ENCODE data around the gene KSR1.

The KSR1 gene

DNA sequence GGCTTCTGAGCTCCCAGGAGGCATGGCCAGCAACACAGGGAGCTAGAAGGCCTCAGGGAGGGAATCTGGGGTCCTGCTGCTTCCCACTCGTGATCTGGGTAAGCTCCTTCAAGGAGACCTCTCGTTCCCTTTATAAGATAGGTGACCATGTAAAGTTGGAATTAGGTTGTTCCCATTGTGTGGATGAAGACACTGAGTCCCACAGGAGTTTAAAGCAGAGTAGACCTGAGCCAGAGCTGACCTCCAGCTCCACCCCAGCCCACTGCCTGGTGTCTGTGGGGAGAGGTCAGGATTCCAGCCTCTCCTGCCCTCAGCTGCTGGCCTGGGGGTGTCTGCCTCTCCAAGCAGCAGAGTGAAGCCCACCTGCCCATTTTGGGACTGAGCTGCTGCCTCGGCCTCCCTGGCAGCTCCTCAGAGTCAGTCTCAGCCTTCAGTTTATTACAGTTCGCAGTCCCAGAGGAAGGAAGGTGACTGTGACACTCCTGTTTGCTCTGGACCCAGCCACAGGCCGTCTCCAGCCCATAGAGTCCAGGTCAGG lies 141.6 kb downstream of the KSR1 start:
- DNase-seq: no peak

DNA sequence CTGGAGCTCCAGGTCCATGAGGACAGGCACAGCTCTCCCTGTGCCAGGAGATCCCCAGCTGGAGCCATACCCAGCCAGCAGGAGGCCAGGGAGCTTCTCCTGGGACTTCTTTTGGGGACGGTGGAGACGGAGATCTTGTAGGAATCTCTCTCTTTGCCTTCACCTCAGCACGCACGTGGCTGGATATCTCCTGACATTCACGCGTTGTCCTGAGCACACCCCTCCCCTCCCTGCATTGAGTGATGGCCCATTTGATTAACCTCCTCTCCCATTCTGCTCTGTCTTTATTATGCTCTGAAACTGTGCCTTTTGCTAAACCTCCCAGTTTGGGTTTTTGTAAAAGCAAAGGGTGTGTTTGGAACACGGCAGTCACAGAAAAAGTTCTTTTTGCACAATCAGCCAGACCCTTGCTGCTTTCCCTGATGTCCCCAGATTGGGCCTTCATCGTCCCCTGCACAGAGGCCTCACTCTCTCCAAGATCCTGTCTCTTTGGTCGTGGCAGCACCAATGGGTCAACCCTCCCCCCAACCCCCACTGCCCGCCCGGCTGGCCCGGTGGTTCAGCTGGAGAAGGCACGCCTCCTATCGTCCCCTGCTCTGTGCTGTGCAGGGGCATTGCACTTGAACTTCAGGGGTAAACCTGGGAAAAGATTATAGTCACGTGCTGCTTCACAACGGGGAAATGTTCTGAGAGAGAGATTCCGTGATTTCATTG lies 142.2 kb downstream of the KSR1 start:
- no peak for DNase-seq

DNA sequence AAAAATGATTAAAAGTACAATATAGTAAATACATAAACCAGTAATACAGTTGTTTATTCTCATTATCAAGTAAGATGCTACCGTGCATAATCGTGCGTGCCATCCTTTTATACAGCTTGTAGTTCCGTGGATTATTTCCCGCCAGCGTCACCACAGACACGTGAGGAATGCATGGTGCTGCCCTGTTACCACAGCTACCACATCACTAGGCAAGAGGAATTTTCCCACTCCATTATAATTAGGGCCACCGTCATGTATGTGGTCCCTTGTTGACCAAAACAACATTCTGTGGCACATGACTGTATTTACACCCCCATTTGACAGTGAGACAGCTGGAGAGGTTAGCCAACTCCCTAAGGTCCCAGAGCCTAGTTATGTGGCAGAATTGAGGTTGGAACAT lies 144.2 kb downstream of the KSR1 start:
- no peak for DNase-seq

DNA sequence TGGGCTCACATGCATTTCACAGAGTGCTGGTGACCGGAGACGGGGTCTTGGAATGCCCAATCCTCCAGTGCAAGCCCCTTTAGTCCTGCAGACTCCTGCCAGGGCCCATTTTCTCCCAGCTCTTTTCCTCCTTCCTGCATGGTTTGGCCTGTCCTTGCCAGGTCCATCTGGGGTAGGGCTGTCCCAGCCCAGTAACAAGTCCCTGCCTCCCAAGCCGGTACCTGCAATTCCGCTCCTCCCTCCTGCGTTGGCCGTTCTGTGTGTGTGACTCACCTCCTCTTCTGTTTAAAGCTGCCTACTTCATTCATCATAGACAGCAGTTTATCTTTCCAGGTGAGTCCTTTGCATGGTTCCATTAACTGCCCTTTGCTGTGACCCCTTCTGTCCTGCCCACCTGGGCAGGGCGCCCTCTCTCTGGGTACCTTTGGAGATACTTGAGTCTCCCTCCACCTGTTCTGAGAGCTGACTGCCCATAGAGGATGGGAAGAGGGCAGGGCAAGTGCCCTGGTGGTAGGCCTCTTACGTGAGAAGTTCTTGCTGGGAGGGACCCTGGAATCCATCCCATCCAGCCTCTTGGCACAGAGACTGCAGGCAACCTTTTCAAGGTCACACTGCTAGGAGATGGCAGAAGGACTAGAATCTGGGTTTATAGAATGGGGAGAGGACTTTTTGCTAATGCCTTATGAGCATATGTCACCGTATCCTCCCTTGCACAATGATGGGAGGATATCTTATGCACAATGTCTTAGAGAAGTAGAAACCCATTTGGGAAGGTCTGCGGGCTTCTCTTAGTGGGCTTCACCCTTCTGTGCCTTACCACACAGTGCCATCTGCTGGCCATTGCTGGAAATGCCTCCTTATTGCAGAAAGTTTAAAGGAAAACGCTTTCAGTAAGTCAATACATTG lies 145.1 kb downstream of the KSR1 start:
- DNase-seq: peak; percentile 41

DNA sequence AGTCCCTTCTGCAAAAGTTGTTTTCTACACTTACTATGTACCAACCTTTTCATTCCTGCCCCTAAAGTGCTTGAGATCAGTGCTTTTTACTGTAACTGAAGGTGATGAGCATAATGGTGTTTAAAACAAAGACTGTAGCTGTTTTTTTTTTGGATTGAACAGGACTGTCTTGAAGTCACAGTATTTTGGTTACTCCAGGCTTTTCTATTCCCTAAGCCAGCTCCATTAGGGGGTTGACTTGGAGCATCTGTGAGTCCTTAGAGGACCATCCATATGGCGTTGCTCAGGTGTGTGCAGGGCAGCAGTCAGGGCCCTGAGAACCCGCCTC lies 145.7 kb downstream of the KSR1 start:
- DNase-seq: no peak

DNA sequence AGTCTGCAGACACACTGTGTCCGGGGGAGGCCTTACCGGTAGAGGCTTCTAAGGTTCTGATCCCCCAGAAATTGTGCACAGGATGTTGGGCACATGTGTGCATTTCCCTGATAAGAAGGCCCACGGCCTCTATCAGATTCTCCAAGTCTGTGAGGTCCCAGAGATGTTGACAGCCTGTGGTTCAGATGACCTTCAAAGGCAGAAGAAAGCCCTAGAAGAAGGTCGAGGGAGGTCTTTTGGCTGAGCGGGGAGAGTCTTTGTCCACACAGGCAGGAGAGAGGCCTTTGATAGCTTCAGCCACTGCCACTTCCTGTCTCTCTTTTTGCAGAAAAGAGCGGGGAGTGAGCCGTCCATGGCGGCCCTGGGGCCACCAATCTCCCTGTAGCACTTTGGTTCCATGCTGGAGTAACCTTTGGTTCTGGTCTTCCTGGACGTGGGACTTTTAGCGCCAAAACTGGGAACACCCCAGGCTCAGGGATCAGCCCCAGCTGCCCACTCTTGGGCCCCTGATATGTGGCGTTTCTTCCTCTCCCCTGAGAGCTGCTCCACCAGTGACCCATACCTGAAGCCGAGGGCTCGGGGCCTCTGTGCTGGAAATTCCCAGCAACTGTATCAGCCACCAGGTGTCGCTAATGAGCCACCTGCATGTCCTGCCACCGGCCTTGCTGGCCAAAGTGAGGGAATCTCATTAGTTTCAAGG lies 146.6 kb downstream of the KSR1 start:
- peak; percentile 10 for DNase-seq

DNA sequence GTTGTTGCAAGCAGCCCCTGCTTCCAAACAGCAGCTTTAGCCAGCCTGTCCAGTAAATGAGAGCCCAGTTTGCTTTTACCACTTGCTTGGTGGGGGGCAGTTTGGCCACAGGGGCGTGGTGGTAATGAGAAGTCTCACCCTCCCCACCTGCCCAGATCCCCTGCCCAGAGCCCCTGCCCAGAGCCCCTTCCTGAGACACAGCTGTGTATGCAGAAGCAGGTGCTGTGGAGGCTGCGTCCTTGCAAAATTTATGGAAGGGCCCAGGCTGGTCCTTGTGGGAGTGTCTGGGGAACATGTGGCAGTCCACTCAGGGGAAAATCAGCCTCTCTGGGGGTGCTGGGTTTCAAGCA lies 147.1 kb downstream of the KSR1 start:
- no peak for DNase-seq

DNA sequence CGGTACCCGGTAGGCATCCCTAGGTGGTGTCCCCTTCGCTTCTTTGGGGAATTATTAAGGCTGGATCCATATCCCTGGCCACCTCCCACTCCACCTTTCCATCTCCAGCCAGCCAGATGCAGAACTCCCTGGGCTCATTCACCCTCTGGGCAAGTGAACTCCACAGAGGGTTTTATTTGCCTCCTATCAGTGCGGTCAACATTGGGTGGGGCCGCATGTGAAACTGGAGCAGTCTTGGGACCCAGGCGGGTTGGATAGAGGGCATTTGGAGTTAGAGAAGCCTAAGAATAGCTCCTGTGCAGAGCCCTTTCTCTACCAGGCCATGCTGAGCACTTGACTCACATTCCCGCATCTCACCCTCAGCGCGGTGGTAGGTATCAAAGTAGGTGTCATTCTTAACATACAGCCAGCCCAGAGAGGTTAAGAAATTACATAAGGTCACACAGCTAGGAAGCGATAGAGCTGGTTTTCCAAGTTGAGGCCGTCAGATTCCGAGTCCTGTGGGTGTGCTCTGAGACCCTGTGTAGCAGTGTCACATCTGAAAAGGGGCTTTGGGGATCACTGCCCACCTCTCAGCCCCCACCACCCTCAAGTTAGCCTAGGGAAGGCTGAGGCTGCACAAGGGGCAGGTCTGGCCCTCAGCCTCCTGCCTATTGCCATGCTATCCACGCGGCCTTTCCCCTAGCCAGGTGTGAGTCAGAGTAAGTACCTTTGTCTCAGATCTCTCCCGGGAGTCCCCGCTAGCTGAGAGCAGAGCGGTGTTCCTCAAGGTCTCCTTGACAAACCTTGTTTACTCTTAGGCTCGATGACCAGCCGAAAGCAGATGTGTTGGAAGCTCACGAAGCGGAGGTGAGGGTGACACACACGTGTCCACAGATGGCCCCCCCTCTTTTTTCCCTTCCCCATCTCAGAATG lies 147.9 kb downstream of the KSR1 start:
- no peak for DNase-seq

DNA sequence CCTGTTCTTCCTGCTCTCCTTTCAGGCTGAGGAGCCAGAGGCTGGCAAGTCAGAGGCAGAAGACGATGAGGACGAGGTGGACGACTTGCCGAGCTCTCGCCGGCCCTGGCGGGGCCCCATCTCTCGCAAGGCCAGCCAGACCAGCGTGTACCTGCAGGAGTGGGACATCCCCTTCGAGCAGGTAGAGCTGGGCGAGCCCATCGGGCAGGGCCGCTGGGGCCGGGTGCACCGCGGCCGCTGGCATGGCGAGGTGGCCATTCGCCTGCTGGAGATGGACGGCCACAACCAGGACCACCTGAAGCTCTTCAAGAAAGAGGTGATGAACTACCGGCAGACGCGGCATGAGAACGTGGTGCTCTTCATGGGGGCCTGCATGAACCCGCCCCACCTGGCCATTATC lies 149.2 kb downstream of the KSR1 start:
- DNase-seq: no peak

DNA sequence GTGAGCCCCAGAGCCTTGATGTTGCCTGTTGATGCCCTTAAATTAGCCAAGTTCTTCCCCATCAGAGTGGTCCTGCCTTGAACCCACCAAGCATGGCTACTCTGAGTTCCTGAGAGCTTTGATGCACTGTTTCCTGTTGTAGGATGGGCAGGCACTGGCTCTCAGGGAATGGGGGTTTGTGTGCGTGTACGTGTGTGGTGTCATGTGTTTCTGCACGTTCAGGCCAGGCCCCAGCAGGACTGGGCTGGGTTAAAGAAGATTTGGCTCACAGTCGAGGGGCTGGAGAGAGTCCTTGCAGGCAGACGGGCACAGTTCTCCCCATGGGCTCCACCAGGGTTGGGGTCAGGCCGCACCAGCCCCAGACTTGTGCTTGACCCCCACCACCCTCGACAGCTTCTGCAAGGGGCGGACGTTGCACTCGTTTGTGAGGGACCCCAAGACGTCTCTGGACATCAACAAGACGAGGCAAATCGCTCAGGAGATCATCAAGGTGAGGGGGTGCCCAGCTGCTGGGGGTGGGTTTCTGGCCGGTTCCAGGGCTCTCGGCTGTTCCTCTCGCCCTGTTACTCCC lies 151.4 kb downstream of the KSR1 start:
- DNase-seq: no peak

DNA sequence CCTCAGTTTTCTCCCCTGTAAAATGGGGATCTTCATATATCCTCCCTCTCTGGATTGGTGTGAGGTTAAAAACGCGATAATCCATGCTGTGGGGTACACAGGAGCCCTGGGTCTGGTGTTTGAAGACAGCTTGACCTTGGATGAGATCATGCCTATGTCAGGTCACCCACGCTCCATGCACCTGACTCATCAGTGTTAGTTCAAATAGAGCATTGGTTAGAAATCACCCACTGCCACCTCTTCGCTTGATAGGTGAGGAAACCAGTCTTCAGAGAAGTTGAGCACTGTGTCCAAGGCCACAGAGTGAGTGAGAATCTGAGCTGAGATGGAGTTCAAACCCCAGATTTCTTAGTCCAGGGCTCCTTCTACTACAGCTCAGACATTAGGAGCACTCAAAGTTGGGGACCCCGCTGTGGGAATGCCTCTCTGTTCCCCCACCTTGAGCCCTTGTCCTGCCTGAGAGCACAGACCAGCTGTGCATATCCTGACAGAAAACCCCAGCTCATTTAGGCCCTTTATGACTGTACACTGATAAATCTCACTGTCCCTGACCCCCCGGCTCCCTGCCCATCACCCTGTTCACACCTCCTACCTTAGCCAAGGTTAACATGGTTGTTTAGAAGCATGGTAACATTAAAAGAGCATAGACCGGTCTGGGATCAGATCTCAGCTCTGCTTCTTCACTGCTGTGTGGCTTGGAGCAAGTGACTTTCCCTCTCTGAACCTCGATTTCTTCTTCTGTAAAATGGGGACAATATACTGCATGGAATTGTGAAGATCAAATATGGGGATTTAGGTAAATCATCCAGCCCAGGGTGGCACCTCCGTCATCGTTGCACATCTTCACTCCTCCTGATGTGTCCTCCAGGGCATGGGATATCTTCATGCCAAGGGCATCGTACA lies 152.3 kb downstream of the KSR1 start:
- no peak for DNase-seq

DNA sequence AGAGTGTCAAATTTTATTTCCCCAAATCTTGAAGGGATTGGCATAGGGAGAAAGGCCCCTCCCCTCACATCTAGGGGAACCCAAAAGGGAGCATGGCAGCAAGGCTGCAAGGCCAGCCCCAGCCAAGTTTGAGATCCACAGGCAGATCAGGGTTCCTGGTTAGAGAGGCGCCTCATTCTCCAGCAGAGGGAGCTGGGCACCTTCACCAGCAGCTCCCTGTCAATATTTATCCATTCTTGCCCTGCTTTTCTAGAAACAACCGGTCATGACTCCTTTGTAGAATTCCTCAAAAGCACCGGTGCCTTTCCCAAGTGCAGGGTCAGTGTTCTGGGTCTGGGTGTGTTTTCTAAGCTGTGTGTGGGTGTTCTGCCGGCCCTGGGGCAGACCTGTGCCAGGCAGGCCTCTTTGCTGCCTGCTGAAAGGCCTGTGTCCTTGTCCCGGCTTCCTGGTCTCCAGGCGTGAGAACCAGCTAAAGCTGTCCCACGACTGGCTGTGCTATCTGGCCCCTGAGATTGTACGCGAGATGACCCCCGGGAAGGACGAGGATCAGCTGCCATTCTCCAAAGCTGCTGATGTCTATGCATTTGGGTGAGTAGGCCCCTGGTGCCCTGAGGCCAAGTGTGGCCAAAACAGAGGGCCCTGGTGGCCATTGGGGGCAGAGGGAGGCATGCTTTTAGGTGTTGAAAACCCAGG lies 153.5 kb downstream of the KSR1 start:
- DNase-seq: no peak

DNA sequence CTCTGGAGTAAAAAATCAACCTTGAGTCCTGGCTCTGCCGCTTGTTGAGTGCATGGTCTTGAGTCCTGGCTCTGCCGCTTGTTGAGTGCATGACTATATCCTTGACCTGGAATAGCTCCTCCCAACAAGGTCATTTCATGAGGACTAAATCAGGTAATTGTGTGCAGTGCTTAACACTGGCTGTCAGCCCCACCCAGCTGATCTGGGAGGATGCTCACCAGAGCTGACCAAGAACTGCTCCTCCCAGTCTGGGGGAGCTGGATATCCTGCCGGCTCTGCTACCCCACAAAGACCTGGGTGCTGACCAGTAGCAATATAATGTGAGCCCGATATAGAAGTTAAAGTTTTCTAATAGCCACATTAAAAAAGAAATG lies 154.0 kb downstream of the KSR1 start:
- DNase-seq: no peak

DNA sequence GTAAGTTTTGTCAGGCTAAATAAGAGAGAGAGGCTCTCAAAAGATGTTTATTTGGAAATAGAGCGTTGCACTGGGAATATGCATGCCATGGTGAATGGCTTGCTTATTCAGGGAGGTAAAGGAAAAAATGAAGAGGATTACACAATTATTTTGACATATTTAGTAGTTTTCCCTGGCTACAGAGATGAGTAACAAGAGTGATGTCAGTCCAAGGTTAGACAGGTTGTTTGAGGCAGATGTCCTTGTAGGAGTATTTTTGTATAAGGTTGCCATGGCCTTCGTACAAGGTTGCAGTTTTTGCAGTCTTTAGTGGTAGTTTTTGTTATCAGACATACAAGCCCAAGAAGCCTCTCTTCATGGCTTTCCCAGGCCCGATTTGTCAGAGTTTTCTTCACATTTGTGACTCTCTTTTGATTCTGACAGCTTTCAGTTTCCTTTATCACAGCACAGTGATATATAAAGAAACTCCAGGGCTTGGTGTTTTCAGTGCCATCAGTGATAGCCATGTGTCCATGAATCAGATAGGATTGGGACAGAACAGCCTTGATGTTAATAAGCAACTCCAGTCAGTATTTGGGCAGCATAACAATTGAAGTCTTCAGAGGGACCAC lies 156.0 kb downstream of the KSR1 start:
- DNase-seq: no peak

DNA sequence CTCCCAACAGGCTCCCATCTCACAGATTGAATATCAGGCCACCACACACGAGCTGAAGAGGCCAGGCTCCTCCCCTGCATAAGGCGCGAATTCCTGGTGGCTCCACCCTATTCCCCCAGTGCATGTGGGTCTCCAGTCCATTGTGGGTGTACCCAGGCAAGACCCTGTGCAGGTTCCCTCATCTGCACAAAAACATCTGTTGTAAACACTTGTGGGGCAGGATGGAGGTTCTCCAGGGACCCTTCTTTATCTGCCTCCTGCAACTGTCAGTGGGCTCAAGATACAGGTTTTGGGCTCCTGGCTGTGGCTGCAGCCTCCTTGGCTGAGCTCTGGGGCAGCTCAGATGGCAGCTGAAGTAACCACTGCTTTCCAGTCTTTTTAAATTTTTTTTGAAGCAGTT lies 157.2 kb downstream of the KSR1 start:
- no peak for DNase-seq

DNA sequence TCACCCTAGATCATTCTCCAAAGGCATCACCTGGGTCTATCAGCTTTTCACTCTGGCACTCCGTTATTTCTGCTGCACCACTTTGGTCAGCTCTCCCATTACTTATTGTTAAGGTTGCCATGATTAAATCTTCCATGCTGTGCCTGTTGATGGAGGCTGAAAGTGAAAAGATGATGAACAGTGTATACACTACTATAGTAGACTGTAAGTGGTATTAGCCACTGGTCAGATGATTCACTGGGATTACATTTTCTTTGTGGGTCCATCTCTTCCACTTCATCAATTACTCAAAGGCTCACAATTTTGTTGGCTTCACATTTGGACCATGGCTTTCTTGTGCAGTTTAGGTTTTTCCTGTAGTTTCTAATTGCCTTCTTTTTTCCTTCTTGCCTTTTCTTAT lies 158.9 kb downstream of the KSR1 start:
- DNase-seq: no peak

DNA sequence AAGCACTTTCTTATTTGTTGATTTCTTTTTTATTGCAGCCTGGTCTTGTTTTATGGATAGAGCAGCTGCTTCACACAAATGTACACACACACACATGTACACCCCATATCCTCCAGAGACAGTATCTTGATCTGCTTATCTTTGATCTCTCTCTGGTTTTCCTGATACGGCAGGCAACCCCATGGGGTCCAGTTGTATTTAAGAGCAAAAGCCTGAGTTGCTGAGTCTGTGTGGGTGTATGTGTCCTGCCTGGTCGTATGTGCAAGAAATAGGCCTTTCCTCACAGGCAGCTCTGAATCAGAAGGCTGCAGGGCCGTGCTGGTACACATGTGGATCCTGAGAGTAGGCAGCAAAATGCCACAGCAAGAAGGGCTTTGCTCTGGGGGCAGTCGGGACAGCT lies 160.2 kb downstream of the KSR1 start:
- no peak for DNase-seq

DNA sequence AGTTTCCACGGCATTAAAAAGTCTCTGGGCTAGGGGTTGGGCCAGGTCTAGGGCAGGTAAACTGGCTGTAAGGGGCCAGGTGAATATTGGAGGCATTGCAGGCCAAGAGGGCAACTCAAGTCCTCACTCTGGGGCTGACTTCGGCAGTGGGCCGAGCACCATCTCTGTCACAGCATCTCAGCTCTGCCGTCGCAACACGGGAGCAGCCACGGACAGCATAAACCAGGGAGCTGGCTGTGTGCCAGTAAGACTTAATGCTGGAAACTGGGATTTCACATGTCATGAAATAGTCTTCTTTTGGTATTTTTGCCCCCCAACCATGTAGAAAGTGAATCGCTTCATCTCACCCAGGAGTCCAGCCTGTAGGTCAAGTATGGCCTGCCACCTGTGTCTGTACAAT lies 162.2 kb downstream of the KSR1 start:
- no peak for DNase-seq

DNA sequence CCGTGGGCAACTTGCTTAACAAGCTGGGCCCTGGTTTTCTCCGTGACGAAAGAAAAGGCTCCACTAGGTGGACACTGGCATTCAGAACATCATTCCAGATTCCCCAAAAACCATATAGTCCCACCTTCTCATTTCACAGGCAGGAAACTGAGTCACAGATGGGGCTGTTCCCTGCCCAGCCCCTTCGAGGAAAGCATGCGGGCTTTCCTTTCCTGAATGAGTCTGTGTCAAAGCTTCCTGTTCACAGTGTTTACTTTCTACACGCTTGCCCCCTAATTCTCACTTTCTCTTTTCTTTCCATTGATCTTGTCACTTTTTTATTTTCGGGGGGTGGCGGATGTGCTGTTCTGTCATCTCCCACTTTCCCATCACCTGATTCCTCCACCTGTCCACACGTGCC lies 164.5 kb downstream of the KSR1 start:
- DNase-seq: no peak

DNA sequence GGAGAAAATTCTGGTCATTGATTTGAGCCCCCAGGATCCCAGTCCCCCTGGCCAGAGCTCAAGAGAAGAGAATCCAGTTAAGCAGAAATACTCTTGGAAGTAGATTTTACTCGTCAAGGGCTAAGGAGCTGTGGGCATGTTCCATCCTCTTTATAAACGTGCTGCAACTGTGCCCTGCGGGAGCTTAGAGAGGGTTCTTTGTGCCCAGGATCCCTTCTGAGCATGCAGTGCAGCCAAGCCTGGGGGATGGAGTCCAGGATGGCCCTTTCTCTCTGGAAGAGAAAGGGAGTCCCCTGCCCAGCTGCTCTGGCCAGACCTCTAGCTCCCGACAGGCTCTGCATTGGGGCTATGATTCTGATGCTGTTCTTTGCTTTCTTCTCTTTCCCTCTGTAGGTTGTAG lies 165.3 kb downstream of the KSR1 start:
- no peak for DNase-seq
